IPS DF 19.7 (cell line): ENCODE measurements around the gene RAB6A.
"Not testable (repeated sequence)": the region's sequence is repeated elsewhere in the genome, so short reads cannot be mapped to it uniquely, and the experiment has no call there.

Experiments
- DNase-seq: peaks from one replicate; pipeline ENCODE4 v3.0.0-alpha.2; 2013; ENCODE audit warnings: low read depth, low spot score

The RAB6A gene

GRCh38 chr11:73760679-73761402, at the start of gene RAB6A:
Gene RAB6A, minus strand, starts transcription at chr11:73761074. Its CDS starts 439 bp downstream, at chr11:73760635.
- peak; percentile 95 for DNase-seq

- no peak for DNase-seq
Observed at GRCh38 chr11:73810637-73811036, 49.8 kb upstream of the RAB6A start.

GRCh38 chr11:73808052-73808451, 47.2 kb upstream of the RAB6A start:
- no peak for DNase-seq

GRCh38 chr11:73804712-73805111, 43.8 kb upstream of the RAB6A start:
- no peak for DNase-seq

DNA sequence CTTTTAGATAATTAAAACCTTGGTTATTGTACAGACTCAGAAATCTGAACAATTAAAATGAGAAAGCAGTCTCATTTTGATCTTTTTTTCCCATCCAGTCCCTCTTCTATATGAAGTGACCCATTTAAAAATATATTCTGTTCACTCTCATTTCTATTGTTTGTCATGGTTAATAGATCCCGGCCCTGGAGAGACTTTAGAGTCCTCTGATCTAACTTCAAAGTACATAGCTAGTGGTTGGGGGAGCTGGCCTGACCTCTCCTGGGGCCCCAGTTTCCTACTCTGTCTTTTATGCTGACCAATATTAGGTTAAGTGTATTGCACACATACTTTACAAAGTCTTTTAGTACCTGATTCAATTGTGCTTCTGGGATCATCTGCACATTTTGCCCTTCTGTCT, 40.3 kb upstream of the RAB6A start:
- DNase-seq = no peak

- DNase-seq = no peak
Observed at GRCh38 chr11:73800276-73800806, 39.5 kb upstream of the RAB6A start.

GRCh38 chr11:73797457-73797856, 36.6 kb upstream of the RAB6A start:
- DNase-seq = no peak

- DNase-seq = no peak
Observed at GRCh38 chr11:73795925-73796632, 35.2 kb upstream of the RAB6A start.

GRCh38 chr11:73792584-73792983, 31.7 kb upstream of the RAB6A start:
- DNase-seq = no peak

- no peak for DNase-seq
Observed at GRCh38 chr11:73789279-73789670, 28.4 kb upstream of the RAB6A start.

DNA sequence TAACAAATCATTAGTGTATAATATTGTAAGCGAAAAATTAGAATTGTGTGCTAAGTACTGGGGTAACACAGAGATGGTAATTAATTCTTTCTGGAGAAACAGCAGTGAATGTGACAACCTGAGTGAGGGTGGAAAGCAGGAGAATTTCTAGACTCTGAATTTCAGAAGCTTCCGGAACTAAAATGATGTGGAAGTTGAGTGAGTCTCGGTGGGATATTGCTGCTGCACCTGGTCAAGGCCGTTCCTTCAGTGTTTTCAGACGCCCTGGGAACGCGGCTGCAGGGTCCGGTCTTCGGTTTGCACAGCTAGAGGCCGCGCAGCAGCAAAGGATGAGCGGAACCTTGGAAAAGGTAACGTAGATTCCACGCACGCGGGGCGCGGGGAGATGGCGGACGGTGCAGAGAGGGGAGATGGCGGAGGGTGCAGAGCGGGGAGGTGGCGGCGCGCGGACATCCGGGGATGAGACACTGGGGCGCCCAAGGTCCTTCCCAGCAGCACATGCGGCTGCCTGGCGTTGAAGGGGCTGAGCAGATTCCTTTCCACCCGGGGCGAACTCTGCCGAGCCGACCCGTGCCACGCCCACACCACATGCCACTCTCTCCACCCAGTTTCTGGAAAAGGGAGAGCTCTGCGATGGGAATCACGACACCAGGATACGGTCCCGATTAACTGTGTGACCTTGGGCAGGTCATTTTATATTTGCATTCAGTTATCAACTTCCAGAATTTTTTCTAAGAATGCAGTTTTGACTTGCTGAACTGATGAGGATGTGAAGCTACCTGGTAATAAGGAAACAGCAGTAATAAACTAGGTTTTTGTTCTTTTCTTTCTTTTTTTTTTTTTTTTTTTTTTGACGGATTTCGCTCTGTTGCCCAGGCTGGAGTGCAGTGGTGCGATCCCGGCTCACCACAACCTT, 27.0 kb upstream of the RAB6A start, which contains the start of gene MRPL48:
Gene MRPL48 (plus strand): TSS at position 232 of the 916 bp plus-strand sequence. CDS start 98 bp downstream, at position 330.
- peak; percentile 75 for DNase-seq

DNA sequence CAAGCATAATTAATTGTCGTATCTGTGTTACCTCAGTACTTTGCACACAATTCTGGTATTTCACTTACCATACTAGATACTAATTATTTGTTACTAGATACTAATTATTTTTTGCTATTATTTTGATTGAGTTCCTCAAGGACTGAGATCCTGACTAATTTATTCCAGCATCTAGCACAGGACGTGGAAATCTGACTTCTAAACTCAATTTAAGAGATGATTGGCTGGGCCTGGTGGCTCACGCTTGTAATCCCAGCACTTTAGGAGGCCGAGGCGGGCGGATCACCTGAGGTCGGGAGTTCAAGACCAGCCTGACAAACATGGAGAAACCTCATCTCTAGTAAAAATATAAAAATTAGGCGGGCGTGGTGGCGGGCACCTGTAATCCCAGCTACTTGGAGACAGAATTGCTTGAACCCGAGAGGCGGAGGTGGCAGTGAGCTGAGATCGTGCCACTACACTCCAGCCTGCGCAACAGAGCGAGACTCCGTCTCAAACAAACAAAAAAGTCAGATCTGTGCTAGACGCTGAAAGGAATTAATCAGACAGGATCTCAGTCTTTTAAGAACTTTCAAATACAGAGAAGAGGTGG, 26.3 kb upstream of the RAB6A start:
- DNase-seq = no peak

DNA sequence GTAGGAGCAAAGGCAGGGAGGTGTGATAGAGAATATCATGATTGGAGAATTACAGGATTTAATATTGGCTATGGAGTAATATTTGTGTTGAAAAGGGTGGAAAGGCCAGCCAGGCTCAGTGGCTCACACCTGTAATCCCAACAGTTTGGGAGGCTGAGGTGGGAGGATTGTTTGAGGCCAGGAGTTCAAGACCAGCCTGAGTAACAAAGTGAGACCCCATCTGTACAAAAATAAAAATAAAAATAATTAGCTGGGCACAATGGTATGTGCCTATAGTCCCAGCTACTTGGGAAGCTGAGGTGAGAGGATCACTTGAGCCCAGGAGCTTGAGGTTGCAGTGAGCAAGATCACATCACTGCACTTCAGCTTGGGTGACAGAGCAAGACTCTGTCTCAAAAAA, 24.6 kb upstream of the RAB6A start:
- not testable (repeated sequence) for DNase-seq

DNA sequence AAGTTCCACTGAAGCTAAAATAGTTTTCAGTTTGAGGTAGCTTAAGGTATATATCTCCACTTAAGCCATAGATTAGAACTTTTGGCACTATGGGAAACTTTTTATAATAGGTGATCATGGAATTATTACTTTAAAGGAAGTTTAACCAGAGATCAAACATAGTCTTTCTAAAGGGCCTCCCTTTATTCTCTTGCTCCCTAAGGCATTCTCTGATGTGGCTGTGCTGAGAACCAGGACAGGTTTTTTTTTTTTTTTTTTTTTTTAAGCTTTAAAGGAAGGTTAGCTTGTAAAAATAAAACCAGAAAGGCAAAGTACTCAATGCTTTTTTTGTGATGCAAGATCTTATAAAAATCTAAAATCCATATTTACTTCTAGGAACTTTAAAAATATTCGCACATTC, 23.9 kb upstream of the RAB6A start:
- DNase-seq = no peak

DNA sequence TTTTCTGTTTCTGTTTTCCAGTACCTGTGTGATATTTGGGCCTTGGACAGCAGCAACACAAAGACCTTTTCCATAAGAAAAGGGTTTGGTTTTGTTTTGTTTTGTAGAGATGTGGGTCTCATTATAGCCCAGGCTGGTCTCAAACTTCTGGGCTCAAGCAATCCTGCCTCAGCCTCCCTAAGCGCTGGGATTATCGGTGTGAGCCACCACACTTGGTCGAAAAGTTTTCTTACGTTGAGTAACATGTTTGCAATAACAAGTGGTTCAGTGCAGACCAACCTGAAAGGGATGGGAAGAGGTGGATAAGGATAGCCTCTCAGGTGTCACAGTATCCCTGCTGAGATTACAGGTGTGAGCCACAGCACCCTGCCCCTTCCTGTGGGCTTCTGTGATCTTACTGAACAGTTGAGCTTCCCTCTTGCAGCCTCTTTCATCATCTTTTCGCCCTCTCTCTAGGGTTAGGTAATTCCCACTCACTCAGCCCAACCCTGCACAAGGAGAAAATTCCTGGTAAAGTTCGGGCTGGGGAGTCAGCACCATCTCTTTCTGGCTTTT, 23.3 kb upstream of the RAB6A start:
- DNase-seq = no peak

DNA sequence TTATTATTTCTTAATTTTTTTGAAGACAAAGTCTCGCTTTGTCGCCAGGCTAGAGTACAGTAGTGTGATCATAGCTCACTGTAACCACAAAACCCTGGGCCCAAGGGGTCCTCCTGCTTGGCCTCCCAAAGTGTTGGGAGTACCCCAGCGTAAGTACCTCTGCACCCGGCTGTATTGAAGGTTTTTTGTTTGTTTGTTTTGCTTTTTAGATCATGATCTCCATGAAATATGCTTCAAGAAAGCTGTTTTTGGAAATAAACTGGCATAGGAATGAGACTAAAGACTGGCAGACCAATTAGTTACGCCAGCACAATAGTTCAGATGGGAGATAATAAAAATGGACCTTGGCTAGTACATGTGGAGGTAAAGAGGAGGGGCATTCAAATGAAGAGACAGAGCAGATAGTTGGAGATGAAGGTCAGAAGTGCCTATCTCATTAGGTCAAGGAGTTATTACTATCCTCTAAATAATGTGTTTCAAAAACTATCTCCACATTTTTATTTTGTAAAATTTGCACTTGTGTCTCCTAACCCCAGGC, 22.7 kb upstream of the RAB6A start:
- no peak for DNase-seq

GRCh38 chr11:73781303-73781702, 20.4 kb upstream of the RAB6A start:
- DNase-seq = no peak

GRCh38 chr11:73779084-73779902, 18.4 kb upstream of the RAB6A start:
- DNase-seq = peak; percentile 96

DNA sequence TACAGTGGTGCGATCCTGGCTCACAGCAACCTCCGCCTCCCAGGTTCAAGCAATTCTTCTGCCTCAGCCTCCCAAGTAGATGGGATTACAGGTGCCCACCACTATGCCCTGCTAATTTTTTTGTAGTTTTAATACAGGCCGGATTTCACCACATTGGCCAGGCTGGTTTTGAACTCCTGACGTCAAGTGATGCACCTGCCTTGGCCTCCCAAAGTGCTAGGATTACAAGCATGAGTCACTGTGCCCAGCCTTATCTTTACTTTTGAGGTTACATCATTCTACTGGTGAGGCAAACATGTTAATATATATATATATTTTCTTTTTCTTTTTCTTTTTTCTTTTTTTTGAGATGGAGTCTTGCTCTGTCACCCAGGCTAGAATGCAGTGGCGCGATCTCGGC, 9.9 kb upstream of the RAB6A start:
- DNase-seq = not testable (repeated sequence)

- DNase-seq = no peak
Observed at GRCh38 chr11:73766763-73767162, 5.9 kb upstream of the RAB6A start.
